Left ventricle myocardium inferior (tissue), 1 donor: Measurements from ENCODE around the gene MTMR3. TPM values are rescaled to one million over a fixed set of nuclear protein-coding genes. Genes with fewer than 3 reads are reported as not detected.

ENCODE experiments used
- DNase-seq: peaks from one replicate; pipeline ENCODE4 v3.0.0-alpha.2; 2020
- H3K27ac ChIP-seq: fragments of 200-600 bp; replicated peaks from 2 replicates; pipeline ENCODE4 v1.8.0; 2021
- H3K27me3 ChIP-seq: fragments of 200-600 bp; 2 replicates; pipeline ENCODE4 v1.8.0; 2021; ENCODE audit warnings: low read depth
- H3K36me3 ChIP-seq: fragments of 200-600 bp; 2 replicates; pipeline ENCODE4 v1.8.0; 2021
- H3K4me1 ChIP-seq: fragments of 200-600 bp; 2 replicates; pipeline ENCODE4 v1.8.0; 2021
- H3K4me3 ChIP-seq: fragments of 200-600 bp; 2 replicates; pipeline ENCODE4 v1.8.0; 2021; ENCODE audit warnings: mild to moderate bottlenecking, moderate library complexity
- H3K9me3 ChIP-seq: fragments of 200-600 bp; replicated peaks from 2 replicates; pipeline ENCODE4 v1.8.0; 2021
- CTCF ChIP-seq: fragments of 200-600 bp; IDR thresholded peaks from 2 replicates; pipeline ENCODE4 v1.8.0; 2021; ENCODE audit warnings: antibody characterized with exemption, mild to moderate bottlenecking, borderline replicate concordance
- intact Hi-C: fragments of 100-400 bp; cut with micrococcal nuclease; formaldehyde crosslinking; loops from one replicate; pipeline ENCODE4 v1.11.0; 2022
- total RNA-seq: library from RNA; stranded (reverse); fragmentation: NEBNext Ultra II Directional; extraction: Animal tissue kit (Norgen Biotek cat#: 25700); gene quantifications from one replicate; pipeline ENCODE4 v1.2.1, GENCODE V29; 2021
- donor health status: DM: no; HTN: yes; CAD: no; lungs with severe emphysema.

The MTMR3 gene
- total RNA-seq, 1 donor from 2014 or later, result 31.3 TPM

GRCh38 chr22:29838599-29838956 lies 44.4 kb upstream of the MTMR3 start:
- H3K27me3 ChIP-seq, result no peaks in the 10 kb centered on the region
- no peak for TF ChIP-seq CTCF
- H3K4me3 ChIP-seq, result peak overlapping the region; percentile 78
- H3K27ac ChIP-seq, result peak overlapping the region; percentile 84
- H3K9me3 ChIP-seq, result no peaks in the 10 kb centered on the region
- H3K4me1 ChIP-seq, result peaks cover 43% of the 10 kb centered on the region
- H3K36me3 ChIP-seq, result peaks cover 11% of the 10 kb centered on the region
- no peak for DNase-seq
- intact Hi-C loops, result no loop called here

DNA sequence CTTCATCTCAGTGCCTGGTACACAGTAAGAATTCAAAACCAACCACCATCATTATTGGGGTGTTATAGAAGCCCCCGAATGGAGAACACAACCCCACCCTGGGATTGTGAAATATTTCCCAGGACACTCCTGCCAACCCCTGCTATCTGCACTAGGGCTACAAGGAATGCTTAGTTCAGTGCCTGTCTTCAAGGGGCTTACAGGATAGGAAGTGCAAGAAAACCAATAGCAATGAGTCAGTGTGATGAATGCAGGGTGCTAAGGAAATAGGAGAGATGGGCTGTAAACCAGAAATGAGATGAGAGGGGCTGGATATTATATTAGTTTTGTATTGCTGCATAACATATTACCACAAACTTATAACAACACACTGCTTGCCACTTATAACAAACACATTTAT lies 43.9 kb upstream of the MTMR3 start:
- H3K27ac ChIP-seq, result peak overlapping the region; percentile 84

GRCh38 chr22:29840498-29840897 lies 42.5 kb upstream of the MTMR3 start:
- no peak for TF ChIP-seq CTCF
- Histone ChIP-seq H3K4me3 (no peak overlapping the region), H3K36me3 (no peaks in the 10 kb centered on the region), H3K4me1 (peaks cover 26% of the 10 kb centered on the region), H3K27ac (no peak overlapping the region), H3K9me3 (no peaks in the 10 kb centered on the region), H3K27me3 (no peaks in the 10 kb centered on the region)
- intact Hi-C loops, result no loop called here
- DNase-seq, result no peak

More for the DNA sequence above, 43.9 kb upstream of the MTMR3 start:
- peaks cover 7% of the 10 kb centered on the region for H3K36me3 ChIP-seq
- no peaks in the 10 kb centered on the region for H3K27me3 ChIP-seq
- H3K9me3 ChIP-seq, result no peaks in the 10 kb centered on the region
- intact Hi-C loops, result no loop called here
- TF ChIP-seq CTCF, result no peak
- H3K4me3 ChIP-seq, result no peak overlapping the region
- H3K4me1 ChIP-seq, result peaks cover 39% of the 10 kb centered on the region
- DNase-seq, result no peak

DNA sequence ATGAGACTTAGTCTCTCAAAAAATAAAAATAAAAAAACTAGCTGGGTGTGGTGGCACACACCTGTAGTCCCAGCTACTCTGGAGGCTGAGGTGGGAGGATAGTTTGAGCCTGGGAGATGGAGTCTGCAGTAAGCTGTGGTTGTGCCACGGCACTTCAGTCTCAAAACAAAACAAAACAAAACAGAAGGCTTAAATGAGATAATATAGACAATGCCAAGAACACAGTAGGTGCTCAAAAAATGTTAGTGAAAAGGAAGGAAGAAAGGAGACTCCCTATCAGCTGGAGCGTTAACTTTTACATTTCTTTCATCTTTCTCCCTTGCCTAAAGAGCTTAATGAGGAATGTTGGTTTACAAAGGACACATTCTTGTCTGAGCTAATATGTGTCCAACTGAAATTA lies 40.8 kb upstream of the MTMR3 start:
- no peak for DNase-seq
- no peaks in the 10 kb centered on the region for H3K27me3 ChIP-seq
- H3K4me3 ChIP-seq, result no peak overlapping the region
- no peaks in the 10 kb centered on the region for H3K36me3 ChIP-seq
- intact Hi-C loops, result no loop called here
- TF ChIP-seq CTCF, result no peak
- H3K4me1 ChIP-seq, result peaks cover 12% of the 10 kb centered on the region
- peaks cover 5% of the 10 kb centered on the region for H3K9me3 ChIP-seq
- H3K27ac ChIP-seq, result no peak overlapping the region

- H3K9me3 ChIP-seq, result peaks cover 5% of the 10 kb centered on the region
- H3K36me3 ChIP-seq, result no peaks in the 10 kb centered on the region
- no peaks in the 10 kb centered on the region for H3K27me3 ChIP-seq
- no peak overlapping the region for H3K4me3 ChIP-seq
- TF ChIP-seq CTCF, result no peak
- DNase-seq, result no peak
- peaks cover 6% of the 10 kb centered on the region for H3K4me1 ChIP-seq
- intact Hi-C loops, result no loop called here
- H3K27ac ChIP-seq, result peak overlapping the region; percentile 5
These were observed 40.2 kb upstream of the MTMR3 start for GRCh38 chr22:29842740-29843139.

- H3K27ac ChIP-seq, result no peak overlapping the region
- H3K27me3 ChIP-seq, result no peaks in the 10 kb centered on the region
- no peaks in the 10 kb centered on the region for H3K4me1 ChIP-seq
- H3K36me3 ChIP-seq, result no peaks in the 10 kb centered on the region
- no peak for DNase-seq
- intact Hi-C loops, result no loop called here
- no peak for TF ChIP-seq CTCF
- no peak overlapping the region for H3K4me3 ChIP-seq
- peaks cover 5% of the 10 kb centered on the region for H3K9me3 ChIP-seq
These were observed 36.7 kb upstream of the MTMR3 start for GRCh38 chr22:29846290-29846689.
